GM12872 (cell line): ENCODE results near the gene TNPO1.

ENCODE experiments used
- TF ChIP-seq, protein P1 (sequence below): IDR thresholded peaks from 3 replicates; pipeline ENCODE4 v1.5.1; 2011; ENCODE audit warnings: low read depth, mild to moderate bottlenecking, low read length, moderate library complexity; ENCODE audit not compliant: insufficient read depth

TNPO1 gene

DNA sequence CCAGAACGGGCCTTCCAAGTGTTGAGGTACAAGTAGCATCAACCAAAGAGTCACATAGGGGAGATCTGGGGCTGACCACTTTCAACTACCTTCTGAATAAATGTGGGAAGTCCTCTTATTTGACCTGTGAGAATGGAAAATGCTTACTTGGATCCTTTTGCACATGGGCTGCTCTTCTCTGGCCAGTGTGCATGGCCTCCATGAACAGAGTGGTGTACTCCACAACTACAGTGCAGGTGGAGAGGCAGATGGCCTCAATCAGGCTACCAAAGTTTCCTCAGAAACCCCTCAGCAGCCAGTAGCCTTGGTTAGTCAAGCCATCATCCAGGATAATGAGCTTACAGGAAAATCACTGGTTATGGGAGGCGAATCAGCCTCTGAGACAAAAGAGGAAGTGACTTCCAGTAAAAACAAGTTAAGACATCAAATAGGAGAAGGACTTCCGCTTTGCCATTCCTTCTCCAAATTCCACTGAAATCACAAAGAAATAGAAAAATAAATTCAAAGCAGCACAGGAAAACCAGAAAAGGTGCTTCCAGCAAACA lies 121.1 kb downstream of the TNPO1 start:
- TF ChIP-seq, protein P1, sequence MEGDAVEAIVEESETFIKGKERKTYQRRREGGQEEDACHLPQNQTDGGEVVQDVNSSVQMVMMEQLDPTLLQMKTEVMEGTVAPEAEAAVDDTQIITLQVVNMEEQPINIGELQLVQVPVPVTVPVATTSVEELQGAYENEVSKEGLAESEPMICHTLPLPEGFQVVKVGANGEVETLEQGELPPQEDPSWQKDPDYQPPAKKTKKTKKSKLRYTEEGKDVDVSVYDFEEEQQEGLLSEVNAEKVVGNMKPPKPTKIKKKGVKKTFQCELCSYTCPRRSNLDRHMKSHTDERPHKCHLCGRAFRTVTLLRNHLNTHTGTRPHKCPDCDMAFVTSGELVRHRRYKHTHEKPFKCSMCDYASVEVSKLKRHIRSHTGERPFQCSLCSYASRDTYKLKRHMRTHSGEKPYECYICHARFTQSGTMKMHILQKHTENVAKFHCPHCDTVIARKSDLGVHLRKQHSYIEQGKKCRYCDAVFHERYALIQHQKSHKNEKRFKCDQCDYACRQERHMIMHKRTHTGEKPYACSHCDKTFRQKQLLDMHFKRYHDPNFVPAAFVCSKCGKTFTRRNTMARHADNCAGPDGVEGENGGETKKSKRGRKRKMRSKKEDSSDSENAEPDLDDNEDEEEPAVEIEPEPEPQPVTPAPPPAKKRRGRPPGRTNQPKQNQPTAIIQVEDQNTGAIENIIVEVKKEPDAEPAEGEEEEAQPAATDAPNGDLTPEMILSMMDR = no peak

DNA sequence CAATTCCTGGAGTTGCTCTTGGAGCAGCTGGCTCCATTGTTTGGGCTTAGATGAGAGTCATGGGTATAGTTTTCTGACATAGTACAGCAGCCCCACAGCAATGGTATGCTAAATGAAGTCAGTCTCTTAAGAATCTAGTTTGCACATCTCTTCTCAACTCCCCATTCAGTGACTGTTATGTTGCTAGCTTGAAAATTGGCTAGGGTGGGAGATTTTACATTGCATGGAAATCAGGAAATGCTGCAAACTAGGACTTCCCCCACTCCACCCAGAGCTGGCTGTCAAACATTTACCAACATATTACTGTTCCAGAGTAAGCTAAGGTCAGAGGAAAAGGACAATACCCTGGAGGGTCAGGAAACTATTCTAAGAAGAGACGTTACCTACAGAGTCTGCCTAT lies 121.7 kb downstream of the TNPO1 start:
- TF ChIP-seq, protein P1 = no peak

DNA sequence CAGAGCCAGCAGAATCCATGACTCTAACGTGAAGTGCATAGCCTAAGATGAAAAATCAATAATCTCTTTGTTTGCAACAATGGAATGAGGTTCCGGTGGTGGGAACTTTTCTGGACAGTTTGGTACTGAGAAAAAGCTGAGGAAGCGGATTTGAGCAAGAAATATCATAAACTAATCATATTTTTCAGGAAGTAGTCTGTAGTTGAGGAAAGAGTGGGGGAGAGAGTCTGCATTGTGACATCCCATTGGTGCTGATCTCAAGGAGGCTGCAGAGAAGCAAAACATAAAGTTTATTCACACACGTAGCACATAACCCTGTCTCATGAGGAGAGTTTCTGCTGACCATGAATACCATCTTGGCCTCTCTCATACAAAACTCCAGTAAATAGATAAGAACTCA lies 123.6 kb downstream of the TNPO1 start:
- TF ChIP-seq, protein P1 = no peak

DNA sequence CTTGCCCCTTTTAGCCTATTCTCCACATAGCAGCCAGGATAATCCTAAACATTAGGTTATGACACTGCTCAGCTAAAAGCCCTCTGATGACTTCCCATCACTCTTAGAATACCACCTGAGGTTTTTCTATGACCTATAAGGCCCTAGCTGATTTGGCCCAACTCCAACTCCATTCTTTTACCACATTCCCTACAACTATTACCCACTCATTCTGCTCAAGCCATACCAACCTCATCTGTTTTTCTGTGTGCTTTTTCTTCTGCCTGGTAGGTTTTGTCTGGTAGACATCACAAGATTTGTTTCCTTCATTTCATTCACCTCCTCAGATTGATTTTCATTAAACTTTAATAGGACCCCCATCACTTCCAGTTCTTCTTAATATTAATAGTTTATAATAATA lies 126.8 kb downstream of the TNPO1 start:
- TF ChIP-seq, protein P1 = no peak

DNA sequence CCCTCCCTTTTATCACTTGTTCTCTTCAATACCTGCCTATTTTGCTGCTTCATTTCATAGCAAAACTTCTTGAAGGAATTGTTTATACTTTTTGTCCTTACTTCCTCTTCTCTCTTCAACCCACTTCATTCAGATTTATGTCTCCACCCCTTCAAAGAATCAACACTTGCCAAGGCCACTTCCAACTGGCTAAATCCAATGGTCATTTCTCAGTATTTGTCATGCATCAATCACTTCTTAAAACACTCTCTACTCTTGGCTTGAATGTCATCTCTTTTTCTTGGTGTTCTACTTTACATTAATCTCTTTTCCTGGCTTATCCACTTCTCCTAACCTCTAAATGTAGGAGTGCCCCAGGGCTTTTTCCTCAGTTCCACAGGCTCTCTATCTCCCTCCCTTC lies 131.0 kb downstream of the TNPO1 start:
- TF ChIP-seq, protein P1 = no peak

- TF ChIP-seq, protein P1 = no peak
Measured at GRCh38 chr5:72949481-72949880, 133.0 kb downstream of the TNPO1 start.

DNA sequence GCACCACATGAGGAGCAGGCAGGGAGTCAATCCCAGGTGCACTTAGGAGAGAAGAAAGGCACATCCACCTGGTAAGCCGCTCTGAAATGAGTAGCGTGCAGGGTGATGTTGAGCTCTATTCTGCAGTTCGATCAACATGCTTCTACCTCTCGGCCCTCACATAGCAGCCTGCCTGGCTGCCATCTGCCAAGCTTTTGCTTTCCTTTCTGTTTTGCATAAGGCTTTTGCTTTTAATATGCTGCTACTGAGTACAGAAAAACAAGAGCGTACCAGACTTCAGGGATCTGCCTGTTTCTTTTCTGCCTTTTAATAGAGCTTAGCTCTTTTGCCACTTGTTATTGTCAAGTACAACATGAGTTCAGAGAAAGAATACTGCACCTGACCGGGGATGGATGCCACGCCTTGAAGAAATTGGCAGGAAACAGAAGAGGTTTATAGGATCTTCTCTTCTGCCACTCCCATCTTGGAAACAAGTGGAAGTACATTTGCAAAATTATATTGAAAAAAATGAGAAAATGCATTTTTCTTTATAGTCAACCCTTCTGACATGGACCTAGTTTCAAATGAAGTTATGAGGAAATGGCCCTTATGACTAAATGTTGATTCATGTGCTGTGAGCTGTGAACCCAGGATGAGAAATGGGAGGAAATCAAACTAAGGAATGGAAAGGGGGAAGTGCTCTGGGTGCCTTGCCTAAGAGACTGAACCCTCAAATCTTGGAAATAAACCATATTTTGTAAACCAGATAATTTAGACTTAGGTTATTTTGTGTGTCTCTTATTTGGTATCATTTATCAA lies 135.4 kb downstream of the TNPO1 start:
- TF ChIP-seq, protein P1 = no peak
